Hematopoietic multipotent progenitor cell treated with erythropoietin and hydrocortisone succinate and interleukin-3 and kit ligand, for 6 days (in vitro differentiated cells): ENCODE results near the gene IST1.
"Not testable (repeated sequence)": the region's sequence is repeated elsewhere in the genome, so short reads cannot be mapped to it uniquely, and the experiment has no call there.

Experiments used
- DNase-seq: peaks from one replicate; pipeline ENCODE4 v3.0.0-alpha.2; 2015

Gene IST1

GRCh38 chr16:71894921-71895678 lies at the start of gene IST1:
Gene IST1, plus strand, starts transcription at chr16:71895531. Its CDS starts 20,110 bp downstream, at chr16:71915641.
- DNase-seq: peak; percentile 99

GRCh38 chr16:71845639-71846430 lies 49.5 kb upstream of the IST1 start, which contains the start of gene ATXN1L:
Gene ATXN1L, plus strand, starts transcription at chr16:71845976. Its CDS starts 3,765 bp downstream, at chr16:71849741.
- DNase-seq: peak; percentile 96

DNA sequence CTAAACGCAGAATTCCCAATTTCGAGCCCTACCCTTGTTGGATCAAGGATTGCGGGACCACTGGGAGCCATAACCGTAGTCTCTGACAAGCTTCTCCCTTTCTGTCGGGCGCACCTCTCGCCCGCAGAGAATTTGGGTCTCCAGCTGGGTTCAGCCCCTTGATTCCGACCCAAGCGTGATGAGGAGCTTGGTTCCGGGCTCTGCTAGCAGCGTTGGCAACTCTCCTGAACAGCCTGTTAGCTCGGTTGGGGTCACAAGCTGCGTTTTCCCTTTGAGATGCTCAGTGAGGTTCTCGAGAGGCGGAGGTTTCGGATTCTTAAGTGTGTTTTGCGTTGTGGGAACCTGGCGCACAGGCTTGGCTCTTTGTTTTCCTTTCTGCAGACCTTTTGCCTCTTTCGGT lies 48.9 kb upstream of the IST1 start:
- peak; percentile 47 for DNase-seq

DNA sequence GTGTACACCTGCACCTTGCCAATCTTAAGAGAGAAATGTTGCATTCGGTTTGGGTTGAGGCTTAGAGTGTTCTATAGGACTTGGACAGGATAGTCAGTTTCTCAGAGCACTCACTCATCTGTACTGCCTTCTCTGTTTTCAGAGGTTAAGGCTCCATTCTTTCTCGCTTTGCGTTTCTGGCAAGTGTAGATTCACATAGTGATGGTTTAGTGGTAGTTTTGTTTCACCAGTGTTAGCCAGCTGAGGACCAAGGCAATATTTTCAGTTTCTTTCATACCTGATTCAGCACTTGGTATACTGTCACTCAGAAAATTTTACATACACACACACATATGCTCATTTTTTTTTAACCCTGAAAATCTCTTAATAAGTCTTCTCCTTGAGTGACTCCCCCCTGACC lies 48.2 kb upstream of the IST1 start:
- DNase-seq: no peak

- no peak for DNase-seq
Measured at GRCh38 chr16:71848622-71849021, 46.7 kb upstream of the IST1 start.

- no peak for DNase-seq
Measured at GRCh38 chr16:71851746-71852145, 43.6 kb upstream of the IST1 start.

DNA sequence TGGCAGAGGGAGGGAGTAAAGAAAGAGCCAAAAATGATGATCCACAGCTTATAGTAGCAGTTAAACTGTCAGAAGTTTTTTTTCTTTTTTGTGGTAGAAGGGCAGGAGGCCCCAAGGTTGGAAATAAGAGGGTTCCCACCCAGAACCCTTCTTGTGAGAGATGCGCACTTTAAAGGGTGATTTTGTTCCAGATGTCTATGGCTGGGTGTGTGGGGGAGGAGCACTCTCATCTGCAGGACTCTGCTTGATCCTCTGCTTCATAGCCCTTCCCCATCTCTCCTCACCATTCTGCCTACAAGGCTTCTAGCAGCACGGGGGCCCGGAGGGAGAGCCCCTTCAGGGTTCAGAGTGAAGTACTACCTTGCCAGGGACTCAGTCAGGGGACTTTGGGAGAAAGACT lies 43.2 kb upstream of the IST1 start:
- DNase-seq: no peak

DNA sequence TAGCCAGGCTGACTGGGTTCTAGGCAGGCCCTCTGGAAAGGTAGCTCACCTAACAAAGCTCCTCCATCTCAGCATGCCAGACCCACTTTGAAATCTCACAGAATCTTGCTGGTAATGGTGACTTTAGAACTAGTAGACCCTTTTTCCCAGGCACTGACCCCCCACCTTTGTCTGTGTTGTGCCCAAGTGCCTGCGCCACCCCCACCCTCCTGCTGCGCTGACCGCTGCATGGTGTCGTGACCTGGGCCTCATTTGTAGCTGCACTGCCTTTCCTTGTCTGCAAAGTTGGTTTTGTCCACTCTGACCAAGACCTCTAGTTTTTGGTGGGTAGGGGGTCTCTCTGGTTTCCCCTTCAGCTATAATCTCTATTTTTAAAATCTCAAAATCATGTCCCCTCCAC lies 42.8 kb upstream of the IST1 start:
- DNase-seq: no peak

DNA sequence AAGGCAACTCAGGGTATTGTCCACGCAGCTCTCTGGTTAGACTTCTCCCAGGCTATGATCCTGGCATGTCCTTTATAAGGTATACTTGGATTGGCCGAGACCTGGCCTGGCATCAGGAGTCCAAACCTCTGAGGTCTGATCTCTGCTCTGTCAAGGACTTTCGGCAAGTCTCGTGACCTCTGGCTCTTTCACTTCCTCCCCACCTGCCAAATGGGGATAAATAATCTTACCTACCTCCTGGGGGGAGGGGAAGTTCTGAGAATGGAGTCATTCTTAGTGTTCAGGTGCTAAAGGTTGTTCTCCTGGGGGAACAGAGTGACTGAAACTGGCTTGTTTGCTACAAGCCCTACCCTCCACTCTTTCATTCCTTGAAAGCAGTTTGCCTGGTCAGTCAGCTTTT lies 41.9 kb upstream of the IST1 start:
- no peak for DNase-seq

DNA sequence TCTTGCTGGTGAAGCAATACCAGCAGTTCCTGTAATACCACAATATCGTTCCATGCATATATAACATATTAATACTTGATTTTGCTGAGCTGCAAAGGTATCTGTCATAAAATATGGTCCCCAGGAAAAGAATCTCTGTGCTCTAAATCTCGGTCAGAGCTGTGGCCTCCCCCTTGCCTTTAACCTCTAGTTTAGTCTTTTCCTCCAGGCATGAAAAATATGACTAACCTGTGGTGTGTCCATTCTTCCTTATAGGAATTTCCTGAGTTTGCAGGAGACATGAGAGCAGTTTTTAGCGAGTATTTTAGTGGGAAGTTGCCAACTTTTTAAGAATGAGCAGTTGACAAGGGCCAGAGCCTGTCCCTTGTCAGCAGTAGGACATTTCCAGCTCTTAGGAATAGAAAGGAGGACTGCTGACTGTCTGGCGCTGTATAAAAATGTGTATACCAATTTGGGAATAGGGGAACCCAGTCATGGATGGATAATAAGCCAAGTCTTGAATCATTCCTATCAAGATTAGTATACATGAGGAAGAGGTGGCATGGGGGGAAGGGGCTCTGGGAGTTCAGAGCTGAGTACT lies 40.9 kb upstream of the IST1 start:
- DNase-seq: no peak

DNA sequence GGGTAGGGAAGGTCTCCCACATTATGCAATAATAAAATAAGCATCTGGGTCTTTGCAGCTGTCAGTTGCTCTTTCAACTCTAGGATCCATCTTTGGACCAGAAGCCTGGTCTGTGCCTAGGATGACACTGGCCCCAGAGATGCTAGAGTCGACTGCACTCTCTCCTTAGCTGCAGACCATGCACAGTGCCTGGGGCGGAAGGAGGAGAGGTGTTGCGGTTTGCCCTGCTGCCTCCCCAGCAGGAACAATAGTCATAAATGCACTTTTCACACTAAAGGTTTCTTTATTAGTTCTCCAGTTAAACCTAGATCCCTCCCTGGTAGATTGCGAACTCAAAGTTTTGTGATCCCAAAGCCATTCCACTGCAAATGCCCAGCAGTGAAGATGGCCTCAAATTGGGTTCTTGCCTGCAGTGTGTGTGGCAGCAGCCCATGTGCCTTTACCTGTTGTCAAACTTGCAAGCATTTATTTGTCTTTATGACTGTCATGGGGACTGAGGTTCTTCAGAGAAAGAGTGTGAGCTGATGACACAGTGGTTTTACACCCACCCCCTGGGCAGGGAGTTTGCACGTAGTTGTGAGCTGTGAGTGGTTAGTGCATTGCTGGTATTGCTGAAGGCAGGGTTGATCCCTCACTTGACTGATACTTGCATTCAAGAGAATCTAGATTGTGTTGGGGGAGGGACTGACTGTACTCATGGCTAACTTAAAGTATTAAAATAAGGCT lies 39.2 kb upstream of the IST1 start:
- no peak for DNase-seq

GRCh38 chr16:71859762-71860521 lies 35.4 kb upstream of the IST1 start:
- DNase-seq: no peak

- no peak for DNase-seq
Measured at GRCh38 chr16:71863995-71864394, 31.3 kb upstream of the IST1 start.

- no peak for DNase-seq
Measured at GRCh38 chr16:71865173-71865863, 30.0 kb upstream of the IST1 start.

- DNase-seq: not testable (repeated sequence)
Measured at GRCh38 chr16:71867175-71867574, 28.2 kb upstream of the IST1 start.

GRCh38 chr16:71867939-71868338 lies 27.4 kb upstream of the IST1 start:
- no peak for DNase-seq

- DNase-seq: no peak
Measured at GRCh38 chr16:71869089-71869488, 26.2 kb upstream of the IST1 start.

- DNase-seq: no peak
Measured at GRCh38 chr16:71870818-71871217, 24.5 kb upstream of the IST1 start.

GRCh38 chr16:71873199-71873598 lies 22.1 kb upstream of the IST1 start:
- DNase-seq: no peak

DNA sequence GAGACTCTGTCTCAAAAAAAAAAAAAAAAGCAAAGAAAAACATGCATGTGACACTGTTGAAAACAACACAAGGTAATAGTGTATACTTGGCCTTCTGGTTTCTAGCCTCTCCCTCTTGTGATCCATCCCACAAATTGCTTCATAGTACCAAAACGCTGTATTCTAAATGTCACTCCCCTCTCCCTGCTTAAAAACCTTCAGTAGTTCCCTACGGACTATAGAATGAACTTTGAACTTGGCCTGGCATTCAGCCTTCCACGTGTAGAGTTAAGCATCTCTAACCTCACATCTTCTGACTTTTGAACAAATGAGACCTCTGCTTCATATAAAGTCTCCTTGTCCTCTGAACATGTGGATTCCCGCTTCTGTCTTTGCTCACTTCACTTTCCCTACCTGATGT lies 16.4 kb upstream of the IST1 start:
- no peak for DNase-seq

- peak; percentile 50 for DNase-seq
Measured at GRCh38 chr16:71880176-71880575, 15.2 kb upstream of the IST1 start.
